ENCODE data around the gene FGFR2.
"Not testable (repeated sequence)": the region's sequence is repeated elsewhere in the genome, so short reads cannot be mapped to it uniquely, and the experiment has no call there.

FGFR2 gene

GRCh38 chr10:121559326-121560026 lies 38.8 kb downstream of the FGFR2 start:
- no peak overlapping the region for H2BK15ac ChIP-seq (replicated peaks; ENCODE audit: low read depth)
- H3K4me1 ChIP-seq (ENCODE audit: control insufficient read depth, low read depth, low read length), result no peaks in the 10 kb centered on the region
- H3K36me3 ChIP-seq (ENCODE audit: control insufficient read depth, insufficient read depth, low read length), result no peaks in the 10 kb centered on the region
- no peaks in the 10 kb centered on the region for H3K79me1 ChIP-seq (ENCODE audit: low read length)
- H3K9ac ChIP-seq (ENCODE audit: low read length), result no peak overlapping the region
- no peak overlapping the region for H4K8ac ChIP-seq (ENCODE audit: low read depth, low read length)
- H4K5ac ChIP-seq (ENCODE audit: low read length), result no peak overlapping the region
- H2BK120ac ChIP-seq (ENCODE audit: low read depth, low read length), result no peak overlapping the region
- no peaks in the 10 kb centered on the region for H3K27me3 ChIP-seq (ENCODE audit: insufficient read depth, low read length, poor library complexity)
- no peak overlapping the region for H3K27ac ChIP-seq (ENCODE audit: low read depth, low read length)
- H3K4ac ChIP-seq (ENCODE audit: low read depth, low read length), result no peak overlapping the region
- H2AK5ac ChIP-seq (ENCODE audit: low read length), result no peak overlapping the region
- H3K23ac ChIP-seq (ENCODE audit: low read length), result no peak overlapping the region
- WGBS (ENCODE audit: extremely low coverage, insufficient coverage, low lambda C conversion rate), result no CpG with 5 or more reads among the region's 11 CpGs
- H3K79me2 ChIP-seq (ENCODE audit: control insufficient read depth, insufficient read depth, low read length), result peaks cover 3% of the 10 kb centered on the region
- DNase-seq, result no peak
- no peak overlapping the region for H2BK5ac ChIP-seq (ENCODE audit: low read length)
- no peak overlapping the region for H3K56ac ChIP-seq (ENCODE audit: low read length)
- no peak overlapping the region for H3K18ac ChIP-seq (ENCODE audit: low read length)
- H3K4me2 ChIP-seq (ENCODE audit: low read length), result no peak overlapping the region
- no peak overlapping the region for H3K4me3 ChIP-seq (ENCODE audit: low read length)

DNA sequence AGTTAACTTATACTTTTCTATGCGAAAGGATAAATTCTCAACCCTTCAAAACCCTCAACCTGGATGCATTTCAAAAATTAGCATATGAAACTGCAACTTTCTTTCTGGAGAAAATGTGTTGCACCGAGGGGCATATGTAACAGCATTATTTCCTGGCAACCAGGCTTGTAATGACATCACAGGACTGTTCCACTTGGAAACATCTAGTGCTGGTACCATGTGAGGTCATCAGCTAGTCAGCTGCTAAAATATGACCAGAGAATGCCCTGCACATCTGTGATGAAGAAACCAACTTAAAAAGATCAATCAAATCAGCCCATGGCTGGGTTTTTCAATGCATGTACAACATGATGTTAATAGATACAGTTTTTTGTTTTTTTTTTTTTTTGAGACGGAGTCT lies 40.0 kb downstream of the FGFR2 start:
- Histone ChIP-seq H3K23ac (ENCODE audit: low read length) (no peak overlapping the region), H3K27ac (ENCODE audit: low read depth, low read length) (no peak overlapping the region), H4K8ac (ENCODE audit: low read depth, low read length) (no peak overlapping the region), H2BK120ac (ENCODE audit: low read depth, low read length) (no peak overlapping the region), H2AK5ac (ENCODE audit: low read length) (no peak overlapping the region), H4K5ac (ENCODE audit: low read length) (no peak overlapping the region), H3K79me2 (ENCODE audit: control insufficient read depth, insufficient read depth, low read length) (peaks cover 3% of the 10 kb centered on the region), H2BK15ac (replicated peaks; ENCODE audit: low read depth) (no peak overlapping the region), H3K36me3 (ENCODE audit: control insufficient read depth, insufficient read depth, low read length) (no peaks in the 10 kb centered on the region), H3K27me3 (ENCODE audit: insufficient read depth, low read length, poor library complexity) (no peaks in the 10 kb centered on the region), H3K79me1 (ENCODE audit: low read length) (no peaks in the 10 kb centered on the region), H2BK5ac (ENCODE audit: low read length) (no peak overlapping the region), H3K18ac (ENCODE audit: low read length) (no peak overlapping the region), H3K4ac (ENCODE audit: low read depth, low read length) (no peak overlapping the region), H3K4me2 (ENCODE audit: low read length) (no peak overlapping the region), H3K4me3 (ENCODE audit: low read length) (no peak overlapping the region), H3K9ac (ENCODE audit: low read length) (no peak overlapping the region), H3K56ac (ENCODE audit: low read length) (no peak overlapping the region), H3K4me1 (ENCODE audit: control insufficient read depth, low read depth, low read length) (no peaks in the 10 kb centered on the region)
- no CpG with 5 or more reads among the region's 3 CpGs for WGBS (ENCODE audit: extremely low coverage, insufficient coverage, low lambda C conversion rate)
- DNase-seq, result no peak

- Histone ChIP-seq H3K4me2 (ENCODE audit: low read length) (no peak overlapping the region), H3K79me2 (ENCODE audit: control insufficient read depth, insufficient read depth, low read length) (peaks cover 4% of the 10 kb centered on the region), H2BK120ac (ENCODE audit: low read depth, low read length) (no peak overlapping the region), H3K27ac (ENCODE audit: low read depth, low read length) (no peak overlapping the region), H3K23ac (ENCODE audit: low read length) (no peak overlapping the region), H3K56ac (ENCODE audit: low read length) (no peak overlapping the region), H3K18ac (ENCODE audit: low read length) (no peak overlapping the region), H2AK5ac (ENCODE audit: low read length) (no peak overlapping the region), H3K4ac (ENCODE audit: low read depth, low read length) (no peak overlapping the region), H4K5ac (ENCODE audit: low read length) (no peak overlapping the region), H3K36me3 (ENCODE audit: control insufficient read depth, insufficient read depth, low read length) (no peaks in the 10 kb centered on the region), H3K4me3 (ENCODE audit: low read length) (no peak overlapping the region), H3K79me1 (ENCODE audit: low read length) (no peaks in the 10 kb centered on the region), H3K27me3 (ENCODE audit: insufficient read depth, low read length, poor library complexity) (no peaks in the 10 kb centered on the region), H2BK5ac (ENCODE audit: low read length) (no peak overlapping the region), H4K8ac (ENCODE audit: low read depth, low read length) (no peak overlapping the region), H3K4me1 (ENCODE audit: control insufficient read depth, low read depth, low read length) (peaks cover 3% of the 10 kb centered on the region), H2BK15ac (replicated peaks; ENCODE audit: low read depth) (no peak overlapping the region), H3K9ac (ENCODE audit: low read length) (no peak overlapping the region)
- no peak for DNase-seq
- WGBS (ENCODE audit: extremely low coverage, insufficient coverage, low lambda C conversion rate), result no CpG with 5 or more reads among the region's 6 CpGs
Measured at GRCh38 chr10:121556918-121557573, 41.2 kb downstream of the FGFR2 start.

GRCh38 chr10:121556455-121556854 lies 41.8 kb downstream of the FGFR2 start:
- Histone ChIP-seq H3K79me1 (ENCODE audit: low read length) (no peaks in the 10 kb centered on the region), H3K4me3 (ENCODE audit: low read length) (no peak overlapping the region), H4K5ac (ENCODE audit: low read length) (no peak overlapping the region), H3K27ac (ENCODE audit: low read depth, low read length) (no peak overlapping the region), H2BK15ac (replicated peaks; ENCODE audit: low read depth) (no peak overlapping the region), H4K8ac (ENCODE audit: low read depth, low read length) (no peak overlapping the region), H3K4me2 (ENCODE audit: low read length) (no peak overlapping the region), H3K56ac (ENCODE audit: low read length) (no peak overlapping the region), H3K36me3 (ENCODE audit: control insufficient read depth, insufficient read depth, low read length) (no peaks in the 10 kb centered on the region), H3K27me3 (ENCODE audit: insufficient read depth, low read length, poor library complexity) (no peaks in the 10 kb centered on the region), H2BK120ac (ENCODE audit: low read depth, low read length) (no peak overlapping the region), H3K79me2 (ENCODE audit: control insufficient read depth, insufficient read depth, low read length) (peaks cover 4% of the 10 kb centered on the region), H3K23ac (ENCODE audit: low read length) (no peak overlapping the region), H3K18ac (ENCODE audit: low read length) (no peak overlapping the region), H2BK5ac (ENCODE audit: low read length) (no peak overlapping the region), H3K4me1 (ENCODE audit: control insufficient read depth, low read depth, low read length) (peaks cover 3% of the 10 kb centered on the region), H3K9ac (ENCODE audit: low read length) (no peak overlapping the region), H2AK5ac (ENCODE audit: low read length) (no peak overlapping the region), H3K4ac (ENCODE audit: low read depth, low read length) (no peak overlapping the region)
- WGBS (ENCODE audit: extremely low coverage, insufficient coverage, low lambda C conversion rate), result no CpG with 5 or more reads among the region's 7 CpGs
- DNase-seq, result no peak

GRCh38 chr10:121554916-121555315 lies 43.3 kb downstream of the FGFR2 start:
- not testable (repeated sequence) for H4K8ac ChIP-seq (ENCODE audit: low read depth, low read length); H2AK5ac ChIP-seq (ENCODE audit: low read length); H3K4ac ChIP-seq (ENCODE audit: low read depth, low read length); H3K23ac ChIP-seq (ENCODE audit: low read length); H3K18ac ChIP-seq (ENCODE audit: low read length); H3K27me3 ChIP-seq (ENCODE audit: insufficient read depth, low read length, poor library complexity); H3K36me3 ChIP-seq (ENCODE audit: control insufficient read depth, insufficient read depth, low read length); H3K4me2 ChIP-seq (ENCODE audit: low read length); H3K56ac ChIP-seq (ENCODE audit: low read length); H3K79me1 ChIP-seq (ENCODE audit: low read length); H3K4me3 ChIP-seq (ENCODE audit: low read length); H3K27ac ChIP-seq (ENCODE audit: low read depth, low read length); H2BK5ac ChIP-seq (ENCODE audit: low read length); H3K79me2 ChIP-seq (ENCODE audit: control insufficient read depth, insufficient read depth, low read length); H4K5ac ChIP-seq (ENCODE audit: low read length); H2BK120ac ChIP-seq (ENCODE audit: low read depth, low read length); H3K4me1 ChIP-seq (ENCODE audit: control insufficient read depth, low read depth, low read length); H3K9ac ChIP-seq (ENCODE audit: low read length); H2BK15ac ChIP-seq (replicated peaks; ENCODE audit: low read depth); DNase-seq
- WGBS (ENCODE audit: extremely low coverage, insufficient coverage, low lambda C conversion rate), result no CpG with 5 or more reads among the region's 9 CpGs

Measured in mesendoderm (in vitro differentiated cells).